Fibroblast of lung (primary cell): ENCODE data around the gene DVL1.
"Not testable (repeated sequence)": the region's sequence is repeated elsewhere in the genome, so short reads cannot be mapped to it uniquely, and the experiment has no call there.

Experiments used
- CTCF ChIP-seq, 2 donors: IDR thresholded peaks in 1 of 2; conservative IDR thresholded peaks in 1 of 2; 1 replicate in 1 of 2; 2 replicates in 1 of 2; pipeline ENCODE4 v1.5.1; 2011 to 2012; ENCODE audit warnings: low read length in 2 of 2, control low read depth in 1 of 2, inconsistent platforms in 1 of 2, low read depth in 1 of 2, mild to moderate bottlenecking in 1 of 2
- EZH2 ChIP-seq: IDR thresholded peaks from 2 replicates; pipeline ENCODE4 v1.5.1; 2012; ENCODE audit warnings: low read length, control low read depth, mild to moderate bottlenecking; ENCODE audit errors: missing control alignments

DNA sequence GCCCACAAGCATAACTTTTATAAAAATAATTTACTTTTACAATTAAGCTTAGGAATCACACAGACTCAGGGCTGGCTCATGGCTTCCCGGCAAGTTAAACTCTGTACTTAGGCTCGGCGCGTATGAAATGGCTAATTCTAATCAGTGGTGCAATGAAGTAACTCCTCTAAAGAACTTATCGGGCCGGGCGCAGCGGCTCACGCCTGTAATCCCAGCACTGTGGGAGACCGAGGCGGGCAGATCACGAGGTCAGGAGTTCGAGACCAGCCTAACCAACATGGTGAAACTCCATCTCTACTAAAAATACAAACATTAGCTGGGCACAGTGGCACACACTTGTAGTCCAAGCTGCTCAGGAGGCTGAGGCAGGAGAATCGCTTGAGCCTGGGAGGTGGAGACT, 20.9 kb upstream of the DVL1 start:
- not testable (repeated sequence) for TF ChIP-seq CTCF (conservative IDR thresholded peaks at IDR 0.05 in 1 of 2, IDR thresholded peaks at IDR 0.05 in 1 of 2; ENCODE audit: low read depth in 1 of 2, low read length in 2 of 2); EZH2
